HG03469 (cell line): ENCODE measurements around the gene AFAP1L2.

ENCODE experiments used
- ATAC-seq: cut with Tn5 transposase; IDR thresholded peaks from one replicate; pipeline ENCODE4 v1.9.1; 2021; ENCODE audit warnings: mild to moderate bottlenecking, moderate library complexity, moderate number of reproducible peaks; ENCODE audit not compliant: unreplicated experiment

The AFAP1L2 gene

GRCh38 chr10:114276066-114276465, 128.2 kb downstream of the AFAP1L2 start:
- ATAC-seq, result no peak

GRCh38 chr10:114274616-114275453, 129.5 kb downstream of the AFAP1L2 start:
- ATAC-seq, result no peak

- ATAC-seq, result no peak
Observed at GRCh38 chr10:114273910-114274309, 130.4 kb downstream of the AFAP1L2 start.

- no peak for ATAC-seq
Observed at GRCh38 chr10:114272696-114273095, 131.6 kb downstream of the AFAP1L2 start.

- no peak for ATAC-seq
Observed at GRCh38 chr10:114271779-114272167, 132.5 kb downstream of the AFAP1L2 start.

GRCh38 chr10:114271075-114271778, 133.1 kb downstream of the AFAP1L2 start:
- ATAC-seq, result no peak

- ATAC-seq, result no peak
Observed at GRCh38 chr10:114266521-114266920, 137.8 kb downstream of the AFAP1L2 start.

- no peak for ATAC-seq
Observed at GRCh38 chr10:114265392-114266053, 138.8 kb downstream of the AFAP1L2 start.

- no peak for ATAC-seq
Observed at GRCh38 chr10:114262496-114262895, 141.8 kb downstream of the AFAP1L2 start.

GRCh38 chr10:114261076-114261475, 143.2 kb downstream of the AFAP1L2 start:
- ATAC-seq, result no peak

GRCh38 chr10:114260366-114260765, 143.9 kb downstream of the AFAP1L2 start:
- no peak for ATAC-seq

GRCh38 chr10:114259824-114260223, 144.5 kb downstream of the AFAP1L2 start:
- no peak for ATAC-seq

GRCh38 chr10:114258274-114258840, 145.9 kb downstream of the AFAP1L2 start:
- ATAC-seq, result no peak

- no peak for ATAC-seq
Observed at GRCh38 chr10:114257498-114257897, 146.8 kb downstream of the AFAP1L2 start.

- no peak for ATAC-seq
Observed at GRCh38 chr10:114256822-114257221, 147.5 kb downstream of the AFAP1L2 start.

GRCh38 chr10:114256008-114256765, 148.1 kb downstream of the AFAP1L2 start:
- ATAC-seq, result no peak

- ATAC-seq, result no peak
Observed at GRCh38 chr10:114255227-114255626, 149.1 kb downstream of the AFAP1L2 start.

GRCh38 chr10:114252883-114253282, 151.4 kb downstream of the AFAP1L2 start:
- no peak for ATAC-seq

- ATAC-seq, result no peak
Observed at GRCh38 chr10:114252092-114252491, 152.2 kb downstream of the AFAP1L2 start.

GRCh38 chr10:114250716-114251115, 153.6 kb downstream of the AFAP1L2 start:
- ATAC-seq, result no peak

GRCh38 chr10:114250236-114250635, 154.1 kb downstream of the AFAP1L2 start:
- ATAC-seq, result no peak
